Endometrial microvascular endothelial cells (primary cell): Measurements from ENCODE around the gene FAM234A. TPM values are rescaled to one million over a fixed set of nuclear protein-coding genes. Genes with fewer than 3 reads are reported as not detected.
"Not testable (repeated sequence)": the region's sequence is repeated elsewhere in the genome, so short reads cannot be mapped to it uniquely, and the experiment has no call there.

Source experiments
- in situ Hi-C: cut with HindIII; loops from 2 replicates; pipeline ENCODE4 v1.10.0; 2017; ENCODE audit warnings: low sequenced_read_pairs, low pct_unique_long_range_greater_than_20kb; ENCODE audit errors: inconsistent ontology term
- total RNA-seq: library from RNA; depleted of rRNA; stranded (reverse); fragments of >200 nt; gene quantifications from one replicate; pipeline ENCODE4 v1.2.3, GENCODE V29; 2015; ENCODE audit errors: inconsistent ontology term

FAM234A gene
- total RNA-seq, 1 donor from 2014 or later = 89.3 TPM

DNA sequence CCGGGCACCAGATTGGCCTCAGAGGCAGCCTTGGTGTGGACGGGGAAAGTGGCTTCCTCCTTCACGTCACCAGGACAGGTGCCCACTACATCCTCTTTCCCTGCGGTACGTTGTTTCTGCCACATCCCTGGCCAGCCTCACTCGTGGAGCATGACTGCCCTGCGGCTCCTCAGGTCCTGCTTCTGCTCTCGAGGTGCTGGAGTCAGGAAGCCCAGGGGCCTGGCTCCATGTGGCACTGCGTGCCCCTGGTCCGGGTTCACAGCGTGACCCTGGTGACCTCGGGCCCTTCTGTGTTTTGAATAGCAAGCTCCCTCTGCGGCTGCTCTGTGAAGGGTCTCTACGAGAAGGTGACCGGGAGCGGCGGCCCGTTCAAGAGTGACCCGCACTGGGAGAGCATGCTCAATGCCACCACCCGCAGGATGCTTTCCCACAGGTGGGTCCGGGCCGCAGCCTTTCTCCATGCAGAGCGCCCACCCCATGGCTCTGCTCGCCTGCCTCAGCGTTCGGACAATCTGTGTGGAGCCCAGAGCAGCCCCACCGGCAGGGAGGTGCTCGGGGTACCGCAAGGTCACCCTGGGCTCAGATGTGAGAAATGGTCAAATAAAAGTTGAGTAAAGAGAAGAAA, 27.6 kb downstream of the FAM234A start:
- in situ Hi-C loops = no loop called here

DNA sequence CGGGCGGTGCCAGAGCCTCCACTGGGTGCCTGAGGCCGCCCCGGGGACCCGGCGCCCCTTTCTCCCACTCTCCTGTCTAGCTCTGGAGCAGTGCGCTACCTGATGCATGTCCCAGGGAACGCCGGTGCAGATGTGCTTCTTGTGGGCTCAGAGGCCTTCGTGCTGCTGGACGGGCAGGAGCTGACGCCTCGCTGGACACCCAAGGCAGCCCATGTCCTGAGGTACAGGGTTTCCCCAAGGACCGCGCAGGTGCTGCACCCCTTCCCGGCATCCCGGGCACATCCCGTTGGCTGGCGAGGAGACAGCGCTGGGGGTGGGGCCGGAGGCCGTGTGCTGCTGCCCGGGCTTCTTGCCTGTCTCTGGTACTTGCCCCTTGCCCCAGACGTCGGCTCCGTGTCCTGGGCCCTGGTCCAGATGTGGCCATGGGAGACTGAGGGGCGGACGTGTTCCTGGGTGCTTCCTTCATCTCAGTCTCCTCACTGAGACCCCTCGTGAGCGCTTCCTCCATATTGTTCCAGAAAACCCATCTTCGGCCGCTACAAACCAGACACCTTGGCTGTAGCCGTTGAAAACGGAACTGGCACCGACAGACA, 28.7 kb downstream of the FAM234A start:
- in situ Hi-C loops = no loop called here

DNA sequence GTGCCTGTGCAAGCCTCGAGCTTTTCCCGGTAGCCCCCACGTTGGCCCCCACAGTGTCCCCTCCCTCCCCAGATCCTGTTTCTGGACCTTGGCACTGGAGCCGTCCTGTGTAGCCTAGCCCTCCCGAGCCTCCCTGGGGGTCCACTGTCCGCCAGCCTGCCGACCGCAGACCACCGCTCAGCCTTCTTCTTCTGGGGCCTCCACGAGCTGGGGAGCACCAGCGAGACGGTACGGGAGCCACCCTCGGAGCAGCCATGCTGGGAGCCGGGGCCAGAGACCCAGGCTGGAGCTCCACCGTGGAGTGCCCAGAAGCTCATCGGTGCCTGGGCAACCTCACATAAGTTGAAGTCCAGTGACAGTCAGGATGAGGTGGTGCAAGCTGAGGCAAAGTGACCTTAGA, 29.3 kb downstream of the FAM234A start:
- in situ Hi-C loops = no loop called here

DNA sequence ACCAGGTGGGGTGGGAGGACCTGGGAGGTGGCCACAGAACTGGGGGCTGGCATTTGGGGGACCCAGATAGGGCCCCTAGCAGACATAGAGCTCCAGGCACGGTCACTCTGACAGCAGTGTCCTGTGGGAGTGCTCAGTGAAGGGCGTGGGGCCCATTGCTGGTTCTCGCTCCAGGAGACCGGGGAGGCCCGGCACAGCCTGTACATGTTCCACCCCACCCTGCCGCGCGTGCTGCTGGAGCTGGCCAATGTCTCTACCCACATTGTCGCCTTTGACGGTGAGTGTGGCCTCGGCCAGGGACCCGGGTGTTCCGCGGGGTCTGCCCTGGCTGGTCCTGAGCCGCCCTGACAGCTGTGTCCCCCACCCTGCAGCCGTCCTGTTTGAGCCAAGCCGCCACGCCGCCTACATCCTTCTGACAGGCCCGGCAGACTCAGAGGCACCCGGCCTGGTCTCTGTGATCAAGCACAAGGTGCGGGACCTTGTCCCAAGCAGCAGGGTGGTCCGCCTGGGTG, 29.9 kb downstream of the FAM234A start:
- in situ Hi-C loops = no loop called here

DNA sequence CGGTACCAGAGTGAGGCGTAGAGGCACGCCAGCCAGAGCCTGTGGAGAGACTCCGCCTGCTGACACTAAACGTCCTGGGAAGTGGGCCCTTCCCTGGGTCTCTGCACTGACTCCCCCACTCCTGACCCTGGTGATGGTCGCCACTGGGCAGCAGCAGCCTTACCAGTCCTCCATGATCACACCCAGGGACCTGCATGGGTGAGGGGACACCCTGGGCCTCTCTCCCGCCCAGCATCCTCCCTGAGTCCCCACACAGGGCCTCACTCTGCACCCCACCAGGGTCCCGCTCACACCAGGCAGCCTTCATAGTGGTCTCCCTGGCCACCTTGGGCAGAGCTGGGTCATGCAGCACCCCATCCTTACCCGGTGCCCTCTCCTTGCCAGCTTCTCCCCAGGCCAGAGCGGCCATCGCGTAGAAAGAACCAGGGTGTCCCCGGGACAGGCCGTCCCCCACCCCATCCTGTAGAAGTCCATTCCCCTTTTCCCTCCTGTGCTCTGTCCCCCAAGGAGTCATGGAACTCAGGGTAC, 30.4 kb downstream of the FAM234A start:
- in situ Hi-C loops = no loop called here

DNA sequence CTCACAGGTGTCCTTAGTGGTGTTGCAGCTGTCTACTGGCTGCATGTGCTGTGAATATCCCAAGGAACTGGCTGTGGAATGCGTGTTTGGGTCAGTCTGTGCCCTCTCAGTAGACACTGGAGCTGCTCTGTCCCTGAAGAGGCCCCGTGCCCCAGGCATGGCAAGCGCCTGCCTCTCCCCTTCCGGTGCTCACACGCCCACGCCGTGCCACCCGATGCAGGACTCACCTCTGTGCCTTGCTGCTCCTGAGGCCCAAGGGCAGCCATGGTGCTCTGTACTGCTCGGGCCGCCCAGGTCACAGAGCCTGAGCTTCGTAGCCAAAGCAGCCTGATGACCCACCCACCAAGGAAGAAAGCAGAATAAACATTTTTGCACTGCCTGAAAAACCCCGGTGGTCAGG, 31.1 kb downstream of the FAM234A start:
- in situ Hi-C loops = no loop called here

DNA sequence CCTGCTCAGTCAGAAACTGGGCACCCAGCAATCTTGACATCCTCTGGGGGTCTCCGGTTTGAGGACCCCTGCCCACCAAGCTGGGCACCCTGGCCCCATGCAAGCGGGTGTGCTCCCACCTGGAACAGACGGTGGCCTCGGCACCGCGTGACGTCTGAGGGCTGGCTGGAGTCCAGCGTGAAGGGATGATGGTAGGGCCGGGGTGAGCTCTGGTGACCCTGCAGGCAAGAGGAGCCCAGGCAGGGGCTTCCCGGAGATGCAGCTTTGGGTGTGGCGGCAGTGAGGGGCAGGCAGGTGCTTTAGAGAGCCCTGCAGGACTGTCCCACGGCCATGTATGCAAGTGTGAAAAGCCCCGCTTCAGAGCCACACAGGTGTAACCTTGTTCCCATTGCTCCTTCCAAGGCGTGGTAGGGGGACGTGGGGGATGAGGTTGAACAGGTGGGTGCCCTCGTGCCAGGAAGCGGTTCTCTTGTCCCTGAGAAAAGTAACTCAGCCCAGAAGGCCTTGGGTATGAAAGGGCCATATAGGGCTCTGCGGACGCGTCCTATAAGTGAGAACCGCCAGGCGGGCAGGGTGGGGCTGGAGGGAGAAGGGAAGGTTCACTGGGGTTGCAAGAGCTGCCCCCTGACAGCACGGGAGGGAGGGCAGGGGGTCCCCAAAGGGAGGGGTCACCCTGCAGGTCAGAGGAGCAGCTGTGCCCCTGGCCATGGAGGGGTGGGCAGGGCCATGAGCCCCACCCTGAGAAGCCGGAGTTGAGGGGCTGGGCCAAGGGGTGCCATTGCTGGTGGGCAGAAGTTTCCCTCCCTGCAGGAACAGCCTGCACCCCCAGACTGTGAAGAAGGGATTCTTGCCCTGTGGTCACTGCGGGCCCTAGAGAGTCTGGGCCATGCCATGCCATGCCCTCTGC, 31.9 kb downstream of the FAM234A start:
- in situ Hi-C loops = no loop called here

DNA sequence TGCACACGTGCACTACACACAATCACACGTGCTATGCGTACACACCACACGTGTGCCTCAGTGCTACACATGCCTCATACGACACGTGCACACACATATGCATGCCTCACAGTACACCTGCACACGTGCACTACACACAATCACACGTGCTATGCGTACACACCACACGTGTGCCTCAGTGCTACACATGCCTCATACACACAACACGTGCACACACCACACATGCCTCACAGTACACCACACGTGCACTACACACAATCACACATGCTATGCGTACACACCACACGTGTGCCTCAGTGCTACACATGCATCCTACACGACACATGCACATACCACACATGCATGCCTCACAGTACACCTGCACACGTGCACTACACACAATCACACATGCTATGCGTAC, 32.9 kb downstream of the FAM234A start:
- in situ Hi-C loops = not testable (repeated sequence)

DNA sequence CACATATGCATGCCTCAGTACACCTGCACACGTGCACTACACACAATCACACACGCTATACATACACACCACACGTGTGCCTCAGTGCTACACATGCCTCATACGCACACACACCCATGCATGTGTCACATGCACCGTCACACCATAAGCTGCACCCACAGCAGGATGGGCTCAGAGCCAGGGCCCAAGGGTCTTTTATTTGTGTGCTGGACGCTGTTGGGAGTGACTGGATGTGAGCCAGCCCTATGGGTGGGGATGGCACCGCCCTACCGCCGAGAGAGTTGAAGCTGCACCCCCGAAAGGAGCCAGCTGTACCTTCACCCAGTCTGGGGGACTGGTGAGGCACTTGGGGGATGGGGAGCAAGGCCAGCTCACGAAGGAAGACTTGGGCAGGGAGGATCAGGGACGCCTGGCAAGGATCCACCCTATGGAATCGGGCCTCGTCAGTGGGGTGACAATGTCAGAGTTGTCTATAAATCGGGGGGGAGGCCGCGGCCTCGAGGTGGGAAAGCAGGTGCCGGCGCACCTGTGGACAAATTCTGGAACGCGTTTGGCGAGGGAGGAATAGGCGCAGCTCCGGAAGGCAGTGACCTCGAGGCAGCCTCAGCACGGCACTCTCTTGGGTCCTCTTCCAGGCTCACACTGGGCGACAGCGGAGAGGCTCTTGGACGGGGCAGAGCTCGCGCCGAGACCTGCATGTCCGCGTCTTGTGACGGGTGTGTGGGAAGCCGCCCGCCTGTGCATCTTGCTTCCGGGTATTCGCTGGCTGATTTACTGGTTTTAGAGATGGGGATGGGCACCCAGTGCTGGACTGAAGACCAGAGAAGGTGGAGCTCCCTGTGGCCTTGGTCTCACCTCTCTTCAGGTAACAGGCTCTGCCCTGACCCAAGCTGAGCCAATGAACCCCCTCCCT, 33.8 kb downstream of the FAM234A start:
- in situ Hi-C loops = no loop called here

DNA sequence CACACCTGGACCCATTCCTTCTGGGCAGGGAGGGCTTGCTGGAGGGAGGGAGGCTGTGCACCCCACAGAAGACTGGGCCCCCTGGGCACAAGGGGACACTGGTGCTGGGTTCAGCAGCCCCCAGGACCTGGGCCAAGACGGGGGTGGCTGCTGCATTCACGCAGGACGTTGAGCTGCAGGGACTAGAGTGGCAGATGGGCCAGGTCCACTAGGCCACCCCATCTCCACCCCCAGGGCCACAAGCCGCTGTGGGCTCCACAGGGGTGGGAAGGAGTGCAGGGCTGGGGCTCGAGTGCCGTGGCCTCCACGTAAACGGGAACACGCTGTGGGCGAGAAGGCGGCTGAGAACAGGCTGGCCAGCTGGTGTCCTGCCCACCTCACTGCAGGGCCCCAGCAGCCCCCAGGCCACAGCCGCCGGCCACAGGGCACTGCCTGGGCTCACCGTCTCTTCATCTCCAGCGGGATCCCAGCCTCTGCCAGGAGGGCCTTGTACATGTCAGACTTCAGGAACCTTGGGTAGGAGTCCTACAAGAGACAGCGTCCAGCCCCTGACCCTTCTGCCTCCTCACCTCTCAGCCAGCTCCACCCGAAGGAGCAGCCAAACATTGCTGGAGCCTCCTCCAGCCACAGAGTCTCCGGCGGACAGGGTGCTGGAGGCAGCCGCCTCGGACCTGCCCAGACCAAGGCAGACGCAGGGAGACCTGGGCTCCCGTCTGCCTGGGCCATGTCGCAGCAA, 34.6 kb downstream of the FAM234A start:
- in situ Hi-C loops = no loop called here

DNA sequence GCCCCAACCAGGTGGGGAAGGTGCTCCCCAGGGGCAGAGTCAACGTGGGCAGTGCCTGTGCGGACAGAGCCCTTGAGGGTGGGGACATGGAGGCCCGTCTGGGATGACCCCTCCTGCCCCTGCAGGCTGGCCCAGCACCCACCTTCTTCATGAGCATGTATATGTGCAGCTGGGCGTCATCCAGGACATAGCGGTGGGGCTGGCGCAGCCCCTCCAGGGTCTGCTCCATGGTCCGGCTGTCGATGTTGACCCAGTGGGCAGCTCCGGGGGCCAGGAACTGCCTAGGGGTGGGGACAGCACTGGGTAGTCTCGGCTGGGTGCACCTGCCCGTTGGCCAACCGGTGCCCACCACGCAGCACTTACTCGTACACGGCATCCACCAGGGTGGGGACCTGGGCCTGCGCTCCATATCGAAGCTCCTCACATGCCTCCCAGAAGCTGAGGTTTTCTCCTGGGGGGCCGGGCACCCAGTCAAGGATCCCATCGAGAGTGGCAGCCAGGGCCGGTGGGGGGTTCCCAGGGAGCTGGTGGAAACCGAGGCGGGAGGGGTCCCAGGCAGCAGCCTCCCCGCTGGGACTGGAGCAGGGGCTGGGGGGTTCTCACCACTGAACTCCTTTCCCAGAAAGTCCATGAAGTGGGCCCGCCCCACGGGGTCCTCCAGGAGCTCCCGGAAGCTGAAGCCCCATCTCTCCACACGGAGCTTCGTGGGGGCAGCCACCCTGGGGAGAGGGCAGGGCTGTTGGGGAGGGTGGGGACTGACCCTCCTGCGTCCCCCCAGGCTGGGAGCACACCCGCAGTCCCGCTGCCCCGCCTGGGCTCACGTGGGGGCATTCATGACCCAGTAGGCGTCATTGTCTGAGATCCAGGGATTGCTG, 36.0 kb downstream of the FAM234A start:
- in situ Hi-C loops = no loop called here

DNA sequence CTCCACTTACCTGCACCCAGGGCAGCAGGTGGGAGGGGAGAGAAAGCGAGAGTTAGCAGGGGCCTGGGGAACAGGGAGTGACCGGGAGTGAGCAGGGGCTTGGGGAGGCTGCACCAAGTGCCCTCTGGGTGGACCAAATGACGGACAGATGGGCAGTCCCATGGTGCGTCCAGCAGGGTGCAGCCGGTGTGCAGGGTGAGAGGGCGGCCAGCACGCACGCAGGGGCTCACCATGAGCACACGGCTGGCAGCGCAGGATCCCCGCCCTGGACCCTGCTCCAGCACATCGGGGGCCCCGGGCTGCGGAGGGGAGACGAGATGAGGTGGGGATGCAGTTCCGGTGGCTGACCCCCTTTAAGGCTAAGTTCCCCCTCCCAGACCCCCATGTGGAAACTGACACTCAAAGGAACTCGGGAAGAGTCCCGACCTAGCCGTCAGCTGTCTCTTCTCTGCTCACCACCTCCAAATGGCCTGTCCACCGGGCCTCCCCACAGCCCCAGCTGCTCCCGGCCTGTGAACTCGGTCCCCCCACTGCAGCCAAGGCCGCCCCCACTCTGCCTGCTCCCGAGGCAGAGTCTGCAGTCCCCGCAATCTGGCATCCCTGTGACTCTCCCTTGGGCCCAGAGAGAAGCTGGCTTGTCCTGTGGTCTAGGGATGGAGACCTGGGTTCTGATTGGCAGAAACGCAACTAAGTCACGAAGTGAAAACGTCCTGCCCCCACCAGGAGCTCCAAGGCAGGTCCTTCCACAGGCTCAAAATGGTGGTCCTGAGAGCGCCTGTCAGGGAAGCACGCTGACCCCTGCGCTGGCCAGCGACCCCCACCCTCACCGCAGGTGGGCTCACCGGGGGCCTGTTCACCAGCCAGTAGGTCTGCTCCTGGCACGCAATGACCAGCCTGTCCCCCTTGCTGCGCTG, 38.3 kb downstream of the FAM234A start:
- in situ Hi-C loops = no loop called here

DNA sequence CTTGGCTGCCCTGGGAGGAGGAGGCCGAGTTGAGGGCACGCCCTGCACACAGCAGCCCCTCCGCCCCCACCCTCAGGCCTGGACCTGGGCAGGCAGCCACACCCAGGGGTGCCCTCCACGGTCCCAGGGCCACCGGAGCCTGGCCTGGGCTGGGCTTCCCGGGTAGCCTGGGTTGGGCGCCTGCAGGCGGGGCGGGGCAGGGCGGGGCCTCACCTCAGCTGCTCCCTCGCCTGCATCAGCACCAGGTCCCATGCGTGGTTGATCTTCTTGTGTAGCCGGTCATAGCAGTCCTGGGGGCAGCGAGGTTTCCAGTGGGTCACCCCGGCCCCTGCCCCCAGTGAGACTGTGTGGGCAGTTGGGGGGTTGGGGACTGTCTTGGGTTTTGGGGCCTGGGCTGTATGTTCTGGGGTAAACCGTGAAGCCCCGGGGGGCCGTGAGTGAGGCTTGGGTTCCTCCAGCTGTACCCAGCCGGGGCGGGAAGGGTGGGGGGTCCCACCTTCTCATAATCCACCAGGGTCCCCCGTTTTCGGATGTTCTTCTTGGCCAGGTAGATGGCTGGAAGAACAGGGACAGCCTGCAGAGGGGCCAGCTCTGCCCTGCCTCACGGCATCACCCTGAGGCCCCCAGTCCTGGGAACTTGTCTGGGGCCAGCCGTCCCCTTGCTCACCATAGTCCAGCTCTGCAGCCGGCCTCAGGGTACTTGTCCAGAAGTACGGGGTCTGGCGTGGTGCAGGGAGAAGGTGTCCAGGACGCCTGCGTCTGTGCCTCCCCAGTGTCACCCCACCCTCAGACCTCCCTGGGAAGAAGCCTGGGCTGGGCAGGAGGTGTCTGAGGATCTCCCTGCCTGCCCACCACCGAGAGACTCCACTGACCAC, 39.2 kb downstream of the FAM234A start:
- in situ Hi-C loops = no loop called here

DNA sequence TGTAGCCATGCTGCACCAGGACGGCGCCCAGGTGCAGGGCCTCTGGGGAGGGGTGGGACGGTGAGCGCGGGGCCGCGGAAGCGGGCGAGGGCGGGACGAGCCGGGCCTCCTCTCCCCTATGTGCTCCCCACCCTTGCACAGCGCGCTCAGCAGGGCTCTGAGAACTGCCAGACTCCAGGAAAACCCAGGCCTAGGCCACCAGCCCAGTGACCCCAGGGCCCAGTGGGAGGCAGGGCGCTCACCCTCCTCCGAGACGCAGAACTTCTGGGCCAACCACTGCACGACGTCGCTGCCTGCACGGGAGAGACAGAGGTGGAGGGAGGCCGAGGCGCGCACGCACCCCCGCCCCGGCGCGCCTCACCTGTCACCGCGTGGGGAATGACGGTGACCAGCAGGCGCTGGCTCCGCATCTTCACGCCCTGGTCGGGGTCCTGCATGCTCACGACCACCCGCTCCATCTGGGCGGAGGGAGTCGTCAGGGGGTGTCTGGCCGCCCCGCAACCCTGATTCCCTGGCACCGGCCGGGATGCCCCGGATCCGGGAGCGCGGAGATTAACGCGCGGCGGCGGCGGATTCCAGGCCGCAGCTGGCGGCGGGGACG, 40.5 kb downstream of the FAM234A start:
- in situ Hi-C loops = no loop called here

DNA sequence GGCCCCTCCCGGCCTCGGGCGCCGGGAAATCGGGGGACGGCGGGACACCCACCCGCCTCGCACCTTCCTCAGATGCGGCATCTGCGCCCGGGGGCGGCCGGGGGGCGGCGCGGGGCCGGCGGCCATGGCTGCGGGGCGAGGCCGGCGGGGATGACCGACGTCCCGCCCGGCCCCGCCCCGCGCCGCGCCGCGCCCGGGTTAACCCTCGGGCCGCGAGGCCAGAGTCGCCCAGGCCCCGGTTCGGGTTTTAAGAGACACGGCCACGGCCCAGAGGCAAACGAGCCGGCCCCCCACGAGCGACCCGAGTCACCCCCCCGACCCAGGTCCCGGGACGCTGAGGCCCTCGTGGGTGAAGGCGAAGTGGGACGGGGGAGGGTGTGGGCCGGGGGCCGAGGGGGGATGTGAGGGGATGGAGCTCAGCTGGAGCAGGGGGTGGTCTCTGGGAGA, 41.2 kb downstream of the FAM234A start, which contains the start of gene RGS11:
RGS11 (minus strand) TSS at position 159 of the 447 bp plus-strand sequence; CDS start at position 126, 33 bp downstream.
- in situ Hi-C loops = no loop called here
